Activated gamma-delta T cell (primary cell): ENCODE data around the gene PLXNA4.
"Not testable (repeated sequence)": the region's sequence is repeated elsewhere in the genome, so short reads cannot be mapped to it uniquely, and the experiment has no call there.

Experiments used
- DNase-seq: peaks from one replicate; lab custom pipeline; 2025; lab: John Stamatoyannopoulos, UW

PLXNA4 gene

GRCh38 chr7:132415259-132415658 is 161.0 kb downstream of the PLXNA4 start:
- DNase-seq: no peak

DNA sequence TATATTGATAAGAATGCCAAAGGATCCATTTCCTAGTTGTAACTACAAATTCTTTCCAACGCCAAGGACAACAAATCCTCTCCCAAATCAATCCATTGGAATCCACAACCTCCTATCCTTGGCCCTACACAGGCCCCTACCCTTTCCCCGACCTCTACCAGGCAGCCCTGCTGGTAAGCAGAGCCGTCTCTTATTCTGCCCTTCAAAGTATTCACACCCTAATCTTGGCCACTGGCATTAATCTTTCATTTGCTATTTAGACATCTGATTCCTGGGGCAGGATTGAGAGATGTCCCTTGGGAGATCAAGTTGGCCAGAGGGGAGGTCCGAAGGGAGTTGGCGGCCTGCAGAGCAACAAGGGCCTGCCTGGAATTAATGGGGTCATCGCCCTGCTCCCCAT is 161.4 kb downstream of the PLXNA4 start:
- DNase-seq: no peak

DNA sequence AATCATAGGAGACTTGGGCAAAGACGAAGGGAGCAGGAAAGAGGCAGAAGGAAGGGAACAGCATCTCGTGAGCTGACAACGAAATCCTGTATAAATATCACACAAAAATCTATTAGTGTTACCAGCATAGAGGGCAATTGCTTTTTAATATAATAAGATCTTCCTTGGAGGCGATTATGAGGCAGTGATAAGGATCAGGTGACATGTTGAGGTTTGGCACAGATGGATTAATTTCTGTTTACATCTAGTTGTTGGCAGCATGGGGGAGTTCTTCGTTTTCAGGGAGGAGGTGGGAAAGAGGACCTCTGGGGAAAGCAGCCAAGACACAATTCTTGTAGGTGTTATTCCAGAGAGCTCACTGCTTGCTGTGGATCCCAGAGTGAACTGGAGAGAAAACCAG is 163.8 kb downstream of the PLXNA4 start:
- DNase-seq: no peak

DNA sequence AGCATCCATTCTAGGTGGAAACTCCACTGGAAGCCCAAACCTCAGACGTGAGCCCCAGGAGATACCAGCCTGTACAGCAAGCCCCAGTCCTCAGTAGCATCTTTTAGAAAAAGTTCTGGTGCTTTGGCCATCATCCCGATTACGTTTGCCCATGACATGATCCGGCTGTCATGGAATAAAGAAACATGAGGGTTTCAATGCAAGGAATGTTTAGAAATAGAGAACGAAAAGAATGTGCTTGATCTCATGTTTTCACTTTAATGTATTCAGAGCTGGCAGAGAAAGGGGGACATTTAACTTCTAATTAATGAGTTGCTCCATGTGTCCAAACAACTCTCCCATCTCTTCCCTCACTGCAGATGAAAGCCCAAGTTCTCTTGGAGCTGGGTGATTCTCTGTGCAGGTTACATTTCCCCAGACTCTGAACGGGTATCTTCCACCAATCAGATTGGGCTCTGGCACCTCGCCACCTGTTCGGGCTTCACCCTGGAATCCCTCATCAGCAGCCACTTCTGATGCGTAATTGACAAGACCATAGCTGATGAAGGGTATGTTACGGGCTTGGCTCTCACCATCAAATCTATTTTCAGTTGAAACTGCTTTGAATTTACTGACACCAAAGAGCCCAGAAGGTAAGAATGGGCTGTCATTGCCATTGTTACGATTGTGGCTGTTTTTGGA is 165.3 kb downstream of the PLXNA4 start:
- DNase-seq: no peak

- DNase-seq: no peak
Measured at GRCh38 chr7:132410385-132410784, 165.9 kb downstream of the PLXNA4 start.

DNA sequence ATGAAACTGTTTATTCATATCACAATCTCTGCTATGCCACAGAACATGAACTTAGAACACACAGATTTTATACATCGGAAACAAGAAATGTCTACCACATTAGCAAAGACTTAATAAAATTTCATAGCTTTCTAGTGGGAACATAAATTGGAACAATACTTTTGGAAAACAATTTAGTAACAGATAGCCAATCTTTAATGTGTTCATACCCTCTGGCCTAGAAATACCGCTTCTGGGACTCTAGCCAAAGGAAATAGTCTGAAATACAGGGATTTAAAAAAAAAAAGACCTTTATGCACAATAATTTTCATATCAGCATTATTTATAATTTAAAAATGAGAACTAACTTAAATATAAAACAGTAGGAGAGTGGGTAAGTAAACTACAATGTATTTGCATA is 168.5 kb downstream of the PLXNA4 start:
- no peak for DNase-seq

- DNase-seq: no peak
Measured at GRCh38 chr7:132406039-132406438, 170.2 kb downstream of the PLXNA4 start.

- DNase-seq: no peak
Measured at GRCh38 chr7:132404261-132404660, 172.0 kb downstream of the PLXNA4 start.

- no peak for DNase-seq
Measured at GRCh38 chr7:132403465-132404110, 172.7 kb downstream of the PLXNA4 start.

GRCh38 chr7:132402751-132403245 is 173.5 kb downstream of the PLXNA4 start:
- no peak for DNase-seq

DNA sequence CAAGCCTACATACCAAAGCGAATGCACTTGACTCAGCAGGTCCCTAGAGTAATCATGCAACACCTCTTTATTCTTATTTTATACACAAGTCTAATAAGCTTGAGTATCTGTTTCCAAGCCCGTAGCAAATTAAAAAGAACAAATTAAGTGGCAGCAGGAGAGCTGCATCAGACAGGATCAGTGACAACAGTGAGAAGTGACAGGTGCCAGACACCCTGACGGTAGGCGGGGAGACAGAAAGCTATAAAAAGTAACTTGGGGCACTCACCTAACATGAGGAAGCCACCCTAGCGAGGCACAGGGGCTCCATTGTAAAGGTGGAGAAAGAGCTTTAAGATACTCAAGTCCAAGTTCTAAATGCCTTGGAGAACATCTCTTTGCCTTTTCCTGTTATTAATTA is 174.2 kb downstream of the PLXNA4 start:
- DNase-seq: no peak

- no peak for DNase-seq
Measured at GRCh38 chr7:132400561-132401142, 175.6 kb downstream of the PLXNA4 start.

GRCh38 chr7:132399367-132399766 is 176.9 kb downstream of the PLXNA4 start:
- DNase-seq: no peak

DNA sequence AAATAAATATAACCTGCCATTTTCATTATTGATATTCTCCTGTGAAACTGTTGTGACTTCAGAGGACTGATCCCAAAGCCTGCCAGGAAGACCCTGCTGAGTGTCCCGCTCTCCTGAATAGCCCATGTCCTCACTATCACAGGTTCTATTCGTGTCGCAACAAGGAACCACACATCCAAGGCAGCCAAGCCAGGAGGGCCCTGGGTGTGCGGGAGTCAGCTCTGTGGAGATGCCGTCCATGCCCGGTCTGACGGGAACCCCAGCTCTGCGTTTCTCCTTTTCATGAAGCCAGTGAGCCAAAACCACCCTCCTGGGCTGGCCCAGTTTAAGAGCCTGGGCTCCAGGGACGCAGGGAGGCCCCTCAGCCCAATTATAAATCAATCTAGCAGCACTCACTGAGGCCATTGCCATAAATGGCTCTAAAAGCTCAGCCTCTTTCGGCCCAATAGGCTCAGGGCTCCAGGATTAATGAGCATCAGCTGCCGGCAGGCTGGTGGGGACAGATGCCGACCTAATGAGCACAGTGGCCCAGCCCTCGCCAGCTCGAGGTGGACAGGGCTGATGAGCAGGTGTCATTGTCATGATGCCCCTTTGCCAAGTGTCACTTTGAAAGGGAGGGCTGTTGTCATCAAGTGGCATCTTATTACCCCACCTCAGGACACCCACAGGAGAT is 177.9 kb downstream of the PLXNA4 start:
- no peak for DNase-seq

- DNase-seq: no peak
Measured at GRCh38 chr7:132397070-132397469, 179.2 kb downstream of the PLXNA4 start.

DNA sequence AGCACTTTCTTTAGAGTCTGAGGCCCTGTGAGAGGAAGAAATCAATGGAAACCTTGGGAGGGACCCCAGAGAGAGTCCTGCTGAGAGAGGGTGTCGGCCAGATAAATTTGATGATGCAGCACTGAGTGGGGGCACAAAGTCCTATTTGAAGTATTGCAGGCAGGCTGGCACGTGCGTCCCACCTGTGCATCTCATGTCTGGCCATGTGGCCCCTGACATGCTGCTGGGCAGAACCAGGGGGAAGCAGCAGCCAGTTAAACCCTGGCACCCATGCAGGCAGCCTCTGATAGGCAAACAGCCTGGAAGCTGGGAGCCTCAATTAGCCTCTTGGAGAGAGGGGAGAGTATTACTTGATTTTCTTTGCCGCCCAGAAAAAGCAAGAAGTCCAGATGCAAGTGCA is 180.9 kb downstream of the PLXNA4 start:
- no peak for DNase-seq

GRCh38 chr7:132394283-132395198 is 181.7 kb downstream of the PLXNA4 start:
- no peak for DNase-seq

DNA sequence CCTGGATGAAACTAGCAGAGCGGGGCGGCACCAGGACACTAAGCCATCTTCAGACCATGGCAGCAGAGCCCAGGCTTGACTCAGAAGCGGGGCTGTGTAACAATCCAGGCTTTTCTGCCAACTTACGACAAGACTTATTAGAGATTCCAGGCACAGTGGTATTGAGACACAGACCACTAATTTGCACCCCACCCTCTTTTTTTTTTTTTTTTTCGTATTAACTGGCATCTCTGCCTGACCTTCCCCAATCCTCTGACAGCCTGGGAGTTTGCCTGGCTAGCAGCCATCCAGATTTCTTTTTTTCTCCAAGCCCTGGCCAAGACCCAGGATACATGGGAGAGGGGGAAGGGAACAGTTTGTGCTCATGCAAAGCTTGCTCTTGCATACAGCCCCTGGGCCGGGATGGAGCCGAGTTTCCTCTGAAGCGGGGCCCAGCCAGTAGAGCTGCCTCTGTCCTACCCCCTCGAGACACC is 182.4 kb downstream of the PLXNA4 start:
- DNase-seq: no peak

DNA sequence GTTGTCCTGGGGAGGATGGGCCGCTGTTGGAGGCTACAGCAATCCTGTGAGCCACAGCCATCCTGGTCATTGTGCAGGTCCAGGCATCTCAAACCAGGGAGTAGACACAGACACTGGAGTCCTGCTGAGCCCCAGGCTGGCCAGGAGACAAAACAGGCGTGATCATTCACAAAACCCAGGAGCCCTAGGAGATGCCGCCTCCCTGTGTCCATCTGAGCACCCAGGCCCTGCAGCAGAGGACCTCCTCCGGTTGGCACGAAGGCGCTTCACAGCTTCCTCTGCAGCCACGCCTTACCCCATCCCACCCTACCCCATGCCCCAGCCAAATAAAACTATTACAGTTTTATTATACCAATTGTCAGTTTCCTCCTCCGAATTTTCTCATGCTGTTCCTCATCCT is 183.6 kb downstream of the PLXNA4 start:
- no peak for DNase-seq

- DNase-seq: no peak
Measured at GRCh38 chr7:132390705-132391104, 185.6 kb downstream of the PLXNA4 start.

DNA sequence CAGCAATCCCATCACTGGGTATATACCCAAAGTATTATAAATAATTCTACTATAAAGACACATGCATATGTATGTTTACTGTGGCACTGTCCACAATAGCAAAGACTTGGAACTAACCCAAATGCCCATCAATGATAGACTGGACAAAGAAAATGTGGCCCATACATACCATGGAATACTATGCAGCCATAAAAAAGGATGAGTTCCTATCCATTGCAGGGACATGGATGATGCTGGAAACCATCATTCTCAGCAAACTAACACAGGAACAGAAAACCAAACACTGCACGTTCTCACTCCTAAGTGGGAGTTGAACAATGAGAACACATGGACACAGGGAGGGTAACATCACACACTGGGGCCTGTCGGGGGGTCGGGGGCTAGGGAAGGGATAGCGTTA is 186.2 kb downstream of the PLXNA4 start:
- DNase-seq: not testable (repeated sequence)

GRCh38 chr7:132388688-132389087 is 187.6 kb downstream of the PLXNA4 start:
- DNase-seq: no peak
